ENCODE measurements around the gene KRT16. TPM values are rescaled to one million over a fixed set of nuclear protein-coding genes. Genes with fewer than 3 reads are reported as not detected.

KRT16 gene
- total RNA-seq, 1 experiment from 2014 or later, result 42.6 TPM

DNA sequence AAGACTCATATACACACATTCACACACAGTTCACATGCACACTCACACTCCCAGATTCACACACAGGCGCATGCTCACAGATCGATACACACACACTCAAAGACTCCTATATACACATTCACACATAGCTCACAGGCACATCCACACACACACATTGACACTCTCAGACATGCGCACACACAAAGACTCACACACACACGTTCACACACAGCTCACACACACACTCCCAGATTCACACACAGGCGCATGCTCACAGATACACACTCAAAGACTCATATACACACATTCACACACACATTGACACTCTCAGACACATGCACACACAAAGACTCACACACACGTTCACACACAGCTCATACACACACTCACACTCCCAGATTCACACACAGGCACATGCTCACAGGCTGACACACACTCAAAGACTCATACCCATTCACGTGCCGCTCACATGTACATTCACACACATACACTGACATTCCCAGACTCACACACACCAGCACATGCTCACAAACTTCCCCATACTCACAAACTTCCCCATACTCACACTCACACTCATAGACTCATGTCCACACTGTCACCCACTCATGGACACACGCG, 37.5 kb upstream of the KRT16 start:
- ChIA-PET POLR2A (ENCODE audit: unreplicated experiment) (interaction anchor here (0.6 kb wide), 1 partner anchor 101 kb away, joined by 3 read pairs; no protein-coding TSS in a partner anchor), CTCF (interaction anchor here (0.7 kb wide), 1 partner anchor 11 kb away, joined by 3 read pairs; no protein-coding TSS in a partner anchor)
- Histone ChIP-seq H3K4me3 (ENCODE audit: low read length) (no peak overlapping the region), H3K27me3 (ENCODE audit: low read length) (no peaks in the 10 kb centered on the region), H3K79me2 (ENCODE audit: low read length) (no peaks in the 10 kb centered on the region), H3K27ac (ENCODE audit: low read length) (no peak overlapping the region), H3K4me1 (ENCODE audit: insufficient read depth, low read length) (peaks cover 24% of the 10 kb centered on the region), H2AFZ (ENCODE audit: low read length) (no peak overlapping the region), H3K36me3 (ENCODE audit: low read depth, low read length) (no peaks in the 10 kb centered on the region), H3F3A (ENCODE audit: low read length, unreplicated experiment) (no peaks in the 10 kb centered on the region), H3K4me2 (ENCODE audit: low read length) (no peak overlapping the region), H3K9me3 (ENCODE audit: low read length) (no peaks in the 10 kb centered on the region), H3K9ac (ENCODE audit: low read length) (no peak overlapping the region), H4K20me1 (ENCODE audit: low read length) (no peaks in the 10 kb centered on the region), H3K9me2 (replicated peaks; ENCODE audit: low read length) (no peaks in the 10 kb centered on the region)
- DNase-seq (no peak), ATAC-seq (no peak)
- TF ChIP-seq EZH2phosphoT487 (IDR thresholded peaks at IDR 0.05; ENCODE audit: borderline replicate concordance, low read length) (no peak), EZH2 (IDR thresholded peaks at IDR 0.05; ENCODE audit: low read length, unreplicated experiment) (no peak)
- TF ChIP-seq, protein P1, sequence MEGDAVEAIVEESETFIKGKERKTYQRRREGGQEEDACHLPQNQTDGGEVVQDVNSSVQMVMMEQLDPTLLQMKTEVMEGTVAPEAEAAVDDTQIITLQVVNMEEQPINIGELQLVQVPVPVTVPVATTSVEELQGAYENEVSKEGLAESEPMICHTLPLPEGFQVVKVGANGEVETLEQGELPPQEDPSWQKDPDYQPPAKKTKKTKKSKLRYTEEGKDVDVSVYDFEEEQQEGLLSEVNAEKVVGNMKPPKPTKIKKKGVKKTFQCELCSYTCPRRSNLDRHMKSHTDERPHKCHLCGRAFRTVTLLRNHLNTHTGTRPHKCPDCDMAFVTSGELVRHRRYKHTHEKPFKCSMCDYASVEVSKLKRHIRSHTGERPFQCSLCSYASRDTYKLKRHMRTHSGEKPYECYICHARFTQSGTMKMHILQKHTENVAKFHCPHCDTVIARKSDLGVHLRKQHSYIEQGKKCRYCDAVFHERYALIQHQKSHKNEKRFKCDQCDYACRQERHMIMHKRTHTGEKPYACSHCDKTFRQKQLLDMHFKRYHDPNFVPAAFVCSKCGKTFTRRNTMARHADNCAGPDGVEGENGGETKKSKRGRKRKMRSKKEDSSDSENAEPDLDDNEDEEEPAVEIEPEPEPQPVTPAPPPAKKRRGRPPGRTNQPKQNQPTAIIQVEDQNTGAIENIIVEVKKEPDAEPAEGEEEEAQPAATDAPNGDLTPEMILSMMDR (conservative IDR thresholded peaks at IDR 0.05; ENCODE audit: low read depth, low read length), result no peak
- intact Hi-C loops (cut with micrococcal nuclease), result loop anchor here (2.0 to 10.0 kb wide), 2 partner anchors 71 to 245 kb away; no protein-coding TSS in a partner anchor
- BruUV-seq (replicated peaks), result no TSS peak

DNA sequence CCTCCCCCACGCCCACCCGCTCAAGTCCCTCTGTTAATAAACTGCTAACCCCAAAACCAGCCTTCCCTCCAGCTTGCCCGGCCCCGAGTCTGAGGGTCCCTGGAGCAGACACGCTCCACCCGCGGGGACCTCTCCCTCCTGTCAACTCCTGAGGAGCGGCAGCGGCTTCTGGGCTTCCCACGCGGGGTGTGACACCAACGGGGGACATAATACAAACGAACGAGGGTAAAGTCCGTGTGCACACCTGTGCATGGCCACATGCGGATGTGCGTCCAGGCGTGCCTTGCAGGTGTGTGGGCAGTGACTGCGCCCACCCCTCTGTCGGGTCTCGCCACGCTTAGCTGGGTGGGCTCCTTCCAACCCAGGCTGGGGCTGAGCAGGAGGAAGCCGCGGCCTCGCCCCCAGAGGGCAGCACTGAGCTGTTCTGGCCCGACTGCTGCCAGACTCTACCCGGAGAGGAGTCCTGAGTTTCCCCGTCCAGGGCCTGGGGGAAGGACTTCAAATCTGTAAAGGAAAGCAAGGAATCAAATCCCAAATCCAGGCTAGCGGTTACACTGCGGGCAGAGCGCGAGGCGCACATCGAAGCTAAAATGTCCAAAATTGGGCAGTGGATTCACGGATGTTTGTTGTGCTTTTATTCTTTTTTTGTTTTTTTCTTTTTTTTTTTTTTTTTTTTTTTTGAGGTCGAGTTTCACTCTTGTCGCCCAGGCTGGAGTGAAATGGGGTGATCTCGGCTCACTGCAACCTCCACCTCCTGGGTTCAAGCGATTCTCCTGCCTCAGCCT, 36.0 kb upstream of the KRT16 start:
- Histone ChIP-seq H4K20me1 (ENCODE audit: low read length) (no peaks in the 10 kb centered on the region), H3K4me3 (ENCODE audit: low read length) (peak overlapping the region; percentile 72), H3F3A (ENCODE audit: low read length, unreplicated experiment) (no peaks in the 10 kb centered on the region), H2AFZ (ENCODE audit: low read length) (peak overlapping the region; percentile 90), H3K9me3 (ENCODE audit: low read length) (no peaks in the 10 kb centered on the region), H3K36me3 (ENCODE audit: low read depth, low read length) (no peaks in the 10 kb centered on the region), H3K27ac (ENCODE audit: low read length) (peak overlapping the region; percentile 65), H3K27me3 (ENCODE audit: low read length) (no peaks in the 10 kb centered on the region), H3K4me1 (ENCODE audit: insufficient read depth, low read length) (peaks cover 11% of the 10 kb centered on the region), H3K79me2 (ENCODE audit: low read length) (no peaks in the 10 kb centered on the region), H3K4me2 (ENCODE audit: low read length) (peak overlapping the region; percentile 96), H3K9me2 (replicated peaks; ENCODE audit: low read length) (no peaks in the 10 kb centered on the region), H3K9ac (ENCODE audit: low read length) (peak overlapping the region; percentile 79)
- no TSS peak for BruUV-seq (replicated peaks)
- peak; percentile 86 for ATAC-seq
- peak; percentile 78 for DNase-seq
- ChIA-PET CTCF (interaction anchor here (0.6 to 1.7 kb wide), 14 partner anchors 12 to 944 kb away, joined by 3 to 24 read pairs (median 5); no protein-coding TSS in a partner anchor), POLR2A (ENCODE audit: unreplicated experiment) (interaction anchor here (0.6 kb wide), 1 partner anchor 69 kb away, joined by 15 read pairs; no protein-coding TSS in a partner anchor)
- intact Hi-C loops (cut with micrococcal nuclease), result loop anchor here (1.0 to 10.0 kb wide), 4 partner anchors 14 to 244 kb away; no protein-coding TSS in a partner anchor
- TF ChIP-seq, protein P1 (conservative IDR thresholded peaks at IDR 0.05; ENCODE audit: low read depth, low read length), result peak; percentile 81
- TF ChIP-seq EZH2 (IDR thresholded peaks at IDR 0.05; ENCODE audit: low read length, unreplicated experiment), result no peak
- TF ChIP-seq EZH2phosphoT487 (IDR thresholded peaks at IDR 0.05; ENCODE audit: borderline replicate concordance, low read length), result no peak
